ENCODE measurements around the gene ATP11A.

- TF ChIP-seq CTCF (conservative IDR thresholded peaks at IDR 0.05; ENCODE audit: low read depth, low read length) (no peak), EZH2phosphoT487 (IDR thresholded peaks at IDR 0.05; ENCODE audit: borderline replicate concordance, low read length) (no peak)
Measured at GRCh38 chr13:112724788-112725345, 35.0 kb downstream of the ATP11A start.
